HG03342 (cell line): ENCODE data around the gene USH1G.
"Not testable (repeated sequence)": the region's sequence is repeated elsewhere in the genome, so short reads cannot be mapped to it uniquely, and the experiment has no call there.

Experiments used
- ATAC-seq: cut with Tn5 transposase; IDR thresholded peaks from one replicate; pipeline ENCODE4 v1.9.1; 2021; ENCODE audit warnings: mild to moderate bottlenecking, moderate library complexity; ENCODE audit not compliant: unreplicated experiment

USH1G gene

DNA sequence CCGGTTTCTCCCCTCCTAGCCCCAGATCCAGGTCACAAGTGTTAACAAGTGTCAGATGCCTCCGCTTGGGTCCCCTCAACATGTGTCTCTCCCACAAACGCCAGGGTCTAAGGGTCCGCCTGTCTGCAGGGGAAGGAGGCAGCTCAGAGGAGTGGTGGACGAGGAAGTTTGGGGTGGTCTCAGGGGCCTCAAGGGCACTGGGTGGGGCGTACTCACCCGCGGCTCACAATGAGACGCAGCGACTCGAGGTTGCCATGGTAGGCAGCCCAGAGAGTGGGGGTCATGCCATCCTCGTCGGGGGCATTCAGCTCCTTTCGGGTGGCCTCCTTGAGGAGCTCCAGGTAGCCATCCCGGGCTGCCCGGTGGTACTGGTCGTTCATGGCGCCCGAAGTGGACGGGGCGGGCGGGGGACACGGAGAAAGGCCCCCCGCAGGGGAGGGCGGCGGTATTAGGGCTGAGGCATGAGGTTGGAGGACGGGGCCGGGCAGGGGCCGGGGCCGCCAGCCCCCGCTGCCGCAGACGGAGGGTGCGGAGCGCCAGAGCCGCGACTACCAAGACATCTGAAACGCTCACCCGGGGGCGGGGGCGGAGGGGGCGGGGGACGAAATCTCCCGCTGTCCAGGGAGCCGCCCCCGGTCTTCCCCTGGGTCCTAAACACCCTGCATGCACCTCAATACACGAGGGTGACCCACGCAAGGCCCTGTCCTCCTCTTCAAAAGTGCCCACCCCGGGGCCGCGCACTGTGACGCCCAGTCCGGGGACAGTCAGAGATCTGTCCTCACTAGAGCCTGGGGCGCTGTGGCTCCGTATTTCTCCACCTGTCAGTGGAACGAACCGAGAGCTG lies at the start of gene USH1G:
USH1G (minus strand) TSS at position 562 of the 844 bp plus-strand sequence; CDS start at position 380, 182 bp downstream.
- ATAC-seq = no peak

DNA sequence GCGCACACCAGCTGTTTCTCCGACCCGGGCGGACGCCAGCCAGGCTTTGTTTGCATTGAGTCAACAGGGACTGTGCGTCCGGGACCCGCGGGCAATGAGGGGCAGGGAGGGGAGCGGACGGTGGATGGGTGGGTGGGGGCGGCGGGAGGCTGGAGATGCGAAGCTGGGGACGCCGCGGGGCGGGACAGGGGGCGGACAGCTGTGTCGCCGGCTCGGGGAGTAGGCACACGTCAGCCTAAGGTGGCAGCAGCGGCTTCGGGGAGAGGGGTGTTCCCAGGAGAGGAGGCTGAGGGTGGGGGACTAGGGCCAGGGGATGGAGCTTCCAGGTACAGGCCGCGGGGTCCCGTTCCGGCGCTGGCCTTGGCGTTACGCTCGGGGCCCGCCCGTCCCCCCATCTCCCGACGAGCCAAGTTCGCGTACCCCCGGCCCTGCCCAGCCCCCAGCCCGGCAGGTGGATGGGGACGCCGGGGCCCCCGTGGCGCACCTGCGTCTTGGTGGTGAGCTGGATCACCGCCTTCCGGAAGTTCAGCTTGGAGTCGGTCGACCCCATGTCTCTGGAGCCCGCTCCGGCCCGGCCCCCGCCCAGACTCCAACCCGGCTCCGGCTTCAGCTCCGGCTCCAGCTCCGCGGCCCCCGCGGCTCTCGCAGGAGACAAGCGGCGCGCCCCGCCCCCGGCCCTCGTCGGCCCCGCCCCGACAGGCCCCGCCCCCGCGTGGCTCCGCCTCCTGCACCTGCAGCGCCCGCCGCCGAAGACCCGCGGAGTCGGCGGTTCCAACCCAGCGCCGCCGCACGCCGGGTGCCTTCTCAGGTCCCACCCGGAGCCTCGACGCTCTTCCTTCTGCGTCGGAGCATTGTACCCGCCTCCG lies 49.3 kb upstream of the USH1G start, which contains the start of gene HID1:
HID1 (minus strand) TSS at position 653 of the 866 bp plus-strand sequence; CDS start at position 550, 103 bp downstream.
- ATAC-seq = no peak

DNA sequence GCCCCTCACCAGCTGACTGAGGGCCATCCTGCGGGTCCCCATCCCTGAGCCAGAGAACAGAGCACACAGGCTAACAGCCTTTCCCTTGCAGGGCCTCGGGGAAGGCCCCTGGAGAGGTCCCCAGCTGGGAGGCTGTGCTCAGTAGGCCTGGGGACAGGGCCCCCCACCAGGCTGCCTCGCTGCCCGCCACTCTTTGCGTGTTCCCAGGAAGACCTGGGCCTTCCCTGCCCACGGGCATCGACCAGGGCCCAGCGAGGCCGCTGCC lies 48.7 kb upstream of the USH1G start:
- no peak for ATAC-seq

DNA sequence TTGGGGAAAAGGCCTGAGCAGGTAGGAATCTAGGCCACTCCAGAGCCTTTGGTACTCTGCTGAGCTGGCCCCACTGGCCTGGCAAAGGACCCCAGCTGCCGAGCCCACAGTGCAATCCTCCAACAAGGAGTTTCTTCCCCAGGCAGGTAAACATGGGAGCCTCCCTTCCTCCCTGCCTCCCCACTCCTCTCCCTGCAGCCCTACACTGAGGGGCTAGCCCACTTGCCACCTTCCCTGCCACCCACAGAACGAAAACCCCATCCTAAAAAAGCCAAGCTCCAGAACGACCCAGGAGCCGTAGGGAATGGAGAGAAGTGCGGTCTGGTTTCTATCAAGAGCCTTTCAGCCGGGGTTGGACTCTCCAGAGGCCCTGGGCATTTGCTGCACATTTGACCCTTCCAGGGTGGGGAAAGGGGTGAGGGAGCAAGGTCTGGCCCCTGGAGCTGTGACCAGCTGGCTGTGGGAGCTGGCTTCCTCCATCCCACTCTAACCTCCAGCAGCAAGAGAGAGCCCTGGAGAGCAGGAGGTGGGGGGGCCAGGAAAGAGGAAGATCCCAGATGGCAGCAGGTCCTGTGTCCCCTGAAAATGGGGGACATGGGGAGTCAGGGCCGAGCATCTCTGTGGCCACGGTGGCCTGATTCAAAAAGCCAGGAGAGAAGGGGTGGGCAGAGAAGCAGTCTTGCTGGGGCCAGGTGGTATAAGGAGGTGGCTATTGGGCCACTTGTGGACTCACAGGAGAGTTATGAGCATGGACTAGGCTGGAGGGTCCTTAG lies 48.2 kb upstream of the USH1G start:
- ATAC-seq = no peak

DNA sequence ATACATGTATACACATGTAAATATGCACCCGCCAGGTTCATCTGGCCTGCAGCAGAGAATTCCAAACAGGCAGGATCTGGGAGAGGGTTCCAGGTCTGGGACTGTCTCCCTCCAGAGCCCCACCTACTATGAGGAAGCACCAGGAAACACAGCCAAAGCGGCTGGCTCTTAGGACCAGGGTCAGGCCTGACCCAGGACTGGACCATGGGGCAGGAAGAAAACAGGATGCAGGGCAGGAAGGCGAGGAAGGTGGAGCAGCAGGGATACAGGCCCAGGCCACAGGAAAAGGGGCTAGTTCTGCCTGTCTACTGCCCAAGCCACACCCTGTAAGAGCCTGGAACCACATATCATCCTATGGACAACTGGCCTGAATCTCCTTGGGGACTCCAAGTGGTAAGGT lies 47.3 kb upstream of the USH1G start:
- ATAC-seq = no peak

DNA sequence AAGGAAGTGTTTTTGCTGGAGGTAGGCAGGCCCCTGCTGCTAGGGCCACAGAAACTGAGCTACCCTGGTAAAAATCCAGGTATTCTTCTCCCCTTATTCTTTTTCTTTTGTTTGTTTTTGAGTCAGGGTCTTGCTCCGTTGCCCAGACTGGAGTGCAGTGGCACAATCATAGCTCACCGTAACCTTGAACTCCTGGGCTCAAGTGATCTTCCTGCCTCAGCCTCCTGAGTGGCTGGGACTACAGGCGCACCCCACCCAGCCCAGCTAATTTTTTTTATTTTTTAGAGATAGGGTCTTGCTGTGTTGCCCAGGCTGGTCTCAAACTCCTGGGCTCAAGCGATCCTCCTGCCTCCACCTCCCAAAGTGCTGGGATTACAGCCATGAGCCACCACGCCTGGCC lies 46.4 kb upstream of the USH1G start:
- not testable (repeated sequence) for ATAC-seq

DNA sequence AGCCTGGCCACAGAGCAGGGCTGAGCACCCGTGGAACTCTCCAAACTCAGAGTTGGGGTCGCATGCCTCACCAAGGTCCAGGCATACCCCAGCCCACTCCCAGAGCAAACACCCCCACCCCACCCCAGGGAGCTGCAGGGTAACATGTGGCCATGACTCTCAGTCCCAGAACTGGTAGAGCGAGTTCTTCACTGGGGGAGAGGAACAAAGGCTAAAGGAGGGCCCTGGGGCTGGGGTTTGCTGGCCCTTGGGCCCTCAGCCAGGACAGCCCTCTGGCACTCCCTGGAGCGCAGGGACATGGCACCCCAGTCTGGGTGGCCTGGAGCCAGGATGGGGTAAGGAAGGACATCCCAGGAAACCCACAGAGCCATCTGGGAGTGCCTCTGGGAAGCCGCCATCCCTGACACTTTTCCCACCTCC lies 45.3 kb upstream of the USH1G start:
- no peak for ATAC-seq

DNA sequence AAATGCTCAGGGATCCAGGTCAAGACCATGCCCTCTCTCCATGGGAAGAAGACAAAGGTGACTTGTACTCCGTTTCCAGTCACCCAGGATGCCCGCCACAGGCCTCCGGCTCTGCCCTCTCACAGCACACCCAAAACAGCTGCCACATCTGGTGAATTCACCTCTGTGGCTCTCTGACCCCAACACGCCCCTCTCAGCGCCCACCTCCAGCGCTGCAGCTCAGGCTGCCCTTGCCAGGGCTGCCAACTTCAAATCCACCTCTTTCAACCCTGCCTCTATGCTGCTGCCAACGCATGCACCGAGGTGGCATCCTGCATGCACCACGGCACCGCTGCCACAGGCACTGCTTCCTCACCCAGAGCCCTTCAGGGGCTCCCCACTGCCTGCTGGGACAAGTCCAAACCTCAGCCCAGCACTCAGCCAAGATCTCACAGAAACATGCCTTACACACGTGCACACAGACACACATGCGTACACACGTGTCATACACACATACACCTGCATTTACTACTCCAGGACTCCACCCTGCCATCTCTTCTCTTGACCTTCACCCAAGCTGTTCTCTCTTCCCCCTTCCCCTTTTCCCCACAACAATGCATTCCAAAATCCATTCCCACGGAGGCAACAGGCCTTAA lies 42.0 kb upstream of the USH1G start:
- no peak for ATAC-seq

DNA sequence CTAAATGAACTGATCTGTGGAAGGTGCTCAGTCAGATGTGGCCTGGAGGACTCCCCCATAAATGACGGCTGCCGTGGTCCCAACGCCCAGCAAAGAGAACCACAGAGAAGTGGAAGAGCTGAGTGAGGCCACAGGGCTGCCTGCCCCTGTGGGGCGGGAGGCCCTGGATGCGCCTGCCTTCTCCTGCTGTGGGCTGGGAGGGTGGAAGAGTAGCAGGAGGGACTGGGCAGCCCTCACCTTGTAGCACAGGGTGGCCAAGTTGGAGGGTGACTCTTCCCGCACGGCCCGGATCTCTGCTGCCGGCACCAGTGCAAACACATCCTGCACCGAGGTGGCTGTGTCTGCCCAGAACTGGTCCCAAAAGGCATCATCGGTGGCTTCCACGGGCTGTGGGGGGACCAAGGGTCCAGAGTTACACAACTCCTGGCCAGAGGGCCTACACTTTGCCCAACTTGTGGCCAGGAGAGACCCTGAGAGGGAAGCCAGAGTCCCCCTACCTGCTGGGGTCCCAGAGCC lies 41.2 kb upstream of the USH1G start:
- ATAC-seq = no peak

DNA sequence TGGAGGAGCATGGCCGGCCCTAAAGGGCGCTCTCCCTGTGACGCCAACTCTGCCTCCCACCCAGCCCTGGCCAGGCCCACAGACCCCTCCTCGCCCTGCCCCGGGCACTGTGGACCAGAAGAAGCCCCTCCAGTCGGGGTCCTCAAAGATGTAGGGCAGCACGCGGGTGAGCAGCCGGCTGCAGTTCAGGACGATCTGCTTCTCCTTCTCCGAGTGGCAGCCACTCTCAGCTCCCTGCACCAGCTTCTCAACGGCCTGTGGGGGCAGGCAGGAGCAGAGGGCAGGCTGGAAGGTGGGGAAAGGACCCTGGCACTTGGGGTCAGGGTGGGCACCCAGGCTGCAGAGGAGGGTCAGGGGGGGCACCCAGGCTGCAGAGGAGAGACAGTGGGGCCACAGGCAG lies 40.6 kb upstream of the USH1G start:
- no peak for ATAC-seq

DNA sequence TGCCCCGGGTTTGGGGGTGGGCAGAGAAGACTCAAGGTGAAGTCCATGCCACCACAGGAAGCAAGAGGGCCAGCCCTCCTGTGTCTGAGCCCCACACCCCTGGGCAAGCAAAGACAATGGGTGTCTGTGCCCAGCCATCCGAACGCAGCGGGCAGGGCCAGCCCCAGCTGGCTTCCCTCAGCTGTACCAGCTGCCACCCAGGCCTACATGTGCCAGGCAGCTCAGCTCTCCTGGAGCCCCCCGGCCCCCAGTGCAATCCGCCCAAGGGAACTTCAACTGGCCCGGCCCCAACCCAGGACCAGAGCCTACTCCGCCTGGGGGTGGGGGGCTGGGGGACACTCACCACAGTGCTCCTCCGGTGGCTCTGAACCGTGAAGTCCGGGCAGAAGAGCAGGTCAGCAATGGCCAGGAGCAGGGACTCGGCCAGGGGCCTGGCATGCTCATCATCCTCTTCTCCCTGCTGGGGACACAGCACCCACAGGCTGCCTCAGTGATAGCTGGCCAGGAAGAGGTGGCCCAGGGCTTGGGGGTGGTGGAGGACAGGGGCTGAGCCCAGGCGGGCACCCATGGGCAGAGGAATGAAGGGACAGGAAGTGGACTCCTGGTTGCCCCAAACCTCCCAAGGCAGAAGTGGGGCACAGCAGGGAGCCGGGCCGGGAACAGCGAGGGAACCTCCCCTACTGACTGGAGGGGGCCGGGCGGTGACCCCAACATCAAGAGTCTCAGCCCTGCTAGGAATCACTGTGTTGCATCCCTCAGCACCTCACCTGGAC lies 39.8 kb upstream of the USH1G start:
- ATAC-seq = no peak

DNA sequence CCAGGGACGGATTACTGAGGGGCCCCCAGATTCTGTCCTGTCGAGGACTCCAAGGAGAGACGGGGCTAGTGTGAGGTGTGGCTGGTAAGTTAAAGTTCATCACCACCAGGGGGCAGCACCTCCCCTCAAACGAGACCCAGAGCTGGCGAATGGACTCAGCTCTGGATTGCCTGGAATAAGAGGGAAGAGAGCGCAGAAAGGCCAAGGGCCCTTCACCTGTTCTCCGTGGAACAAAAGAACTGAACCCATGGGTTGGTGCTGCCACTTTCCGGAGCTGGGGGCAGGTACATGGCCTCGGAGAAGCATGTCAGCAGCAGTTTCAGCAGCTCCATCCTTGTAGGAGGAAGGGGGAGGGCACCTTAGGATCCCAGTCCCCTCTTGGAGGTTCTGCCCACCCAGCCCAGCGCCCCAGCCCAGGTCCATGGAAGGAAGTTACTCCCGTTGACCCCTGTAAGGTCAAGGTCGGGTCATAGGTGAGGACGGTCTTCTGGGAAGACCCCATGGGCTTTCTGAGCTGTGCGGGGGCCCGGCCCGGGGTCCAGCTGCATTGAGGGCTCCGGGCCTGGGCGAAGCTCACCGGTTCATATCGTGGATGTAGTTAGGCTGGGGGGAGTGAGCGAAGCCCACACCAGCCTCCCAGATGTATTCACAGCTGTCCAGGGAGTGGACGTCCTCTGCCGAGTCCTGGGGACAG lies 38.7 kb upstream of the USH1G start:
- no peak for ATAC-seq

DNA sequence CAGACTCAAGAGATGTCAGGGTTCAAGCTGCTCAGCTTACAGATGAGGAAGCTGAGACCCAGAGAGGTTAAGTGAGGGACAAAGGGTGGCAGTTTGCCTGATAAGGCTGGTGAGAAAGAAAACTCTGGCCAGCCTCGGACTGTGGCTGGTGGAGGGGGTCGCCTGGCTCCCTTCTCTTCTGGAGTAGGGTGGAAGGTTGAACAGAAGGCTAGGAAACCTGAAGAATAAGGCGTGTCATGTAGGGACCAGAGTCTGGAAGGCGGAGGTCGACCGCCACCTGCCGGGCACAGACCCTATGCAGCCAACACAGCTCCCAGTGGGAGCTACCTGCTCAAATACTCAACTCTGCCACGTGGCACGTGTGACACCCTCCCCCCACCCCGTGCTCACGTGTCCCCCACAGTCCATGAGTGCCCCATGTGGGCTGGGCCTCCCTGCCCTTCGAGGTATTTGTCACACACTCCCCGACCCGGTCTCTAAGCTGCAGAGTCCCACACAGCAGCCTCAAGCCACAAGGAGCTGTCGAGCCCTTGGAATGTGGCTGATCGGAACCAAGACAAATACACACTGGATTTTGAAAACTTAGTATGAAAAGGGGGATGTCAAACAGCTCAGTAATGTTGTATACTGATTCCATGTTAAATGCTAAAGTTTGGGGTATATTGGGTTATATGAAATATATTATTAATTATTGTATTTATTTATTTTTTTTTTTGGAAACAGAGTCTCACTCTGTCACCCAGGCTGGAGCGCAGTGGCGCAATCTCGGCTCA lies 37.7 kb upstream of the USH1G start:
- ATAC-seq = no peak

DNA sequence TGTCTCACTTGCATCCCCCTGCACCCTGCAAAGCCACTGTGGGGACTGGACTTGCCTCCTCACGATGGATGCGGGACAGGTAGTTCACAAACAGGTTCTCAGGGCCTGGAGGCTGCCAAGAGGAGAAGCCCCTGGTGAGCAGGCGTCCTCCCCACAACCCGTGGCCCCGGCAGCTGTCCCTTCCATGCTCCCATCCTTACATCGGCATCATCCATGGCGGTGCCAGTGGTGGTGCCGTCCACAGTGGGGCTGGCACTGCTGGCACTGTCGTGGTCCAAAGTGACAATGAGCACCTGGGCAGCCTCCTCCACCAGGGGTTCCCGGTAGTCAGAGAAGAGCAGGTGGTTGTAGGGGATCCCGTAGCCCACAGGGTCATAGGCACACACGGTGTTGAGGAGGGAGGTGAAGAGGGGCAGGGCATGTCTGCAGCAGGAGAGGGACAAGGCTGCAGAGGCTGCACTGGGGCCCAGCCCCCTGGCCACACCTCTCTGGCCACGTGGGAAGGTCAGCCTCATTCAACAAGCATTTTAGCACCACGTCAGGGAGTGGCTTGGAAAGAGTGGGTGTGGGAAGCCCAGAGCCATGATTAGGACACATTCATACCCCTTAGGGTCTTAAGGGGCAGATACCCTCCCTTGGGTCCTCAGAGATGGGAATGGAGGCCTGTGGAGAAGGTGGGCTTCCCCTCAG lies 36.9 kb upstream of the USH1G start:
- ATAC-seq = no peak

DNA sequence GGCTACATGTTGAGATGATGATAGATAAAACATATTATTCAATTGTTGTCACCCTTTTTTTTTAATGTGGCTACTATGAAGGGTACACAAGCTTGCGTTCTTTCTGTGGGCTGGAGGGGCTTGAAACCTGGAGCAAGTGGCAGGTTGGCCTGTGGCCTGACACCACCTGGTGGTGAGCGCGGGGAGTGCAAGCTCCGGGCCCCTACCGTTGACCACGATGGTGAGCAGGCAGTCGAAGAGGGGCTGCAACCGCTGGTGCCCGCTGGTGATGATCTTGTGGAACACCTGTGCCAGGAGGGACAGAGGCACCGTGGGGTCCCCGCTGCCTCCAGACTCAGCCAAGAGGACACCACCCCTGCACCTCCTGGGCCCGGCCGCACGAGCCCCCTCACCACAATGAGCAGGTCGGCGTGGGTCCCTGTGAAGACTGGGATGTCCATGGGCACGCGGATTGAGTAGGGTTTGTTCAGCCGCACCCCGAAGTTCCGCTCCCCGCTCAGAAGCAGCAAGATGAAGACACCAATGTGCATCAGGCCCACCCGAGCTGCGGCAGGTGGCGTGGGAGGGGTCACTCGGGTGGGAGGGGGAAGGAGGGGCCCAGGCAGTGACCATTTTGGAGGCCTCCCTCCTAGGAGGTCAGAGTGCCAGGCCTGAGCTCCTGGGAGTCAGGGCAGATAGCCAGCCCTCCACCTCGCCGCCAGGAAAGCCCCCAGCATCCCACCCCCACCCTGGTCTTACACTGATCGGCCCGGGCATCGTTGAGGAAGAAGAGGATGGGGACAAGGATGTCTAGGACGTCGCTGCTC lies 35.1 kb upstream of the USH1G start:
- no peak for ATAC-seq

DNA sequence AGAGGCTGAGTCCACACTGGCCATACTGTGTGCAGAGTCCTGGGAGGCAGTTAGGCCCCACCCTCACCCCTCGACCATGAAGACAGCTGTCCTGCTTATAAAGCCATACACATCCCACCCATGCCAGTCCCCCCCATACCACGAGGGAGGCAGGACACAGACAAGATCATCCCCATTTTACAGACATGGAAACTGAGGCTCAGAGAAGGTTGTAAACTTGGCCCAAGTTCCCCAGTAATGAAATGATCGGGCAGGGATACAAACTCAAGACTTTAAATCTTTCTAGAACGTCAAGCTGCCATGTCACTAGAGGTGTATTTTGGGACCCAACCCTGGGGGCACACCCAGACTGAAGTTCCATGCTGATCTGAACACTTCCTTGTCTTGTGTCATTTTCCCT lies 33.0 kb upstream of the USH1G start:
- ATAC-seq = no peak
